Measurements from ENCODE around the gene ARHGEF3. TPM values are rescaled to one million over a fixed set of nuclear protein-coding genes. Genes with fewer than 3 reads are reported as not detected.

ARHGEF3 gene
- total RNA-seq, 1 donor from 2014 or later: 0.52 TPM

GRCh38 chr3:56706629-56707028 lies 95.1 kb downstream of the ARHGEF3 start:
- Histone ChIP-seq H4K20me1 (ENCODE audit: low read depth) (no peaks in the 10 kb centered on the region), H3K4me2 (no peak overlapping the region), H3K79me2 (ENCODE audit: low read depth) (no peaks in the 10 kb centered on the region), H3K27ac (no peak overlapping the region), H3K4me1 (no peaks in the 10 kb centered on the region), H3K9ac (no peak overlapping the region), H3K27me3 (no peaks in the 10 kb centered on the region), H3F3A (ENCODE audit: low read depth) (no peaks in the 10 kb centered on the region), H3K36me3 (no peaks in the 10 kb centered on the region), H3K4me3 (no peak overlapping the region), H3K9me3 (ENCODE audit: low read depth) (no peaks in the 10 kb centered on the region), H2AFZ (replicated peaks) (no peak overlapping the region)
- H3K36me3 Mint-ChIP-seq: no peaks in the 10 kb centered on the region
- no peak overlapping the region for H3K27ac Mint-ChIP-seq
- no peak for DNase-seq (ENCODE audit: low spot score)
- TF ChIP-seq EZH2phosphoT487 (IDR thresholded peaks at IDR 0.05) (no peak), EZH2 (IDR thresholded peaks at IDR 0.05) (no peak)
- TF ChIP-seq, protein P1, sequence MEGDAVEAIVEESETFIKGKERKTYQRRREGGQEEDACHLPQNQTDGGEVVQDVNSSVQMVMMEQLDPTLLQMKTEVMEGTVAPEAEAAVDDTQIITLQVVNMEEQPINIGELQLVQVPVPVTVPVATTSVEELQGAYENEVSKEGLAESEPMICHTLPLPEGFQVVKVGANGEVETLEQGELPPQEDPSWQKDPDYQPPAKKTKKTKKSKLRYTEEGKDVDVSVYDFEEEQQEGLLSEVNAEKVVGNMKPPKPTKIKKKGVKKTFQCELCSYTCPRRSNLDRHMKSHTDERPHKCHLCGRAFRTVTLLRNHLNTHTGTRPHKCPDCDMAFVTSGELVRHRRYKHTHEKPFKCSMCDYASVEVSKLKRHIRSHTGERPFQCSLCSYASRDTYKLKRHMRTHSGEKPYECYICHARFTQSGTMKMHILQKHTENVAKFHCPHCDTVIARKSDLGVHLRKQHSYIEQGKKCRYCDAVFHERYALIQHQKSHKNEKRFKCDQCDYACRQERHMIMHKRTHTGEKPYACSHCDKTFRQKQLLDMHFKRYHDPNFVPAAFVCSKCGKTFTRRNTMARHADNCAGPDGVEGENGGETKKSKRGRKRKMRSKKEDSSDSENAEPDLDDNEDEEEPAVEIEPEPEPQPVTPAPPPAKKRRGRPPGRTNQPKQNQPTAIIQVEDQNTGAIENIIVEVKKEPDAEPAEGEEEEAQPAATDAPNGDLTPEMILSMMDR (IDR thresholded peaks at IDR 0.05): no peak
- H3K9me3 Mint-ChIP-seq: peaks cover 5% of the 10 kb centered on the region
- no peaks in the 10 kb centered on the region for H3K4me1 Mint-ChIP-seq
- no peaks in the 10 kb centered on the region for H3K27me3 Mint-ChIP-seq (ENCODE audit: insufficient read depth, low read depth)
- H3K4me3 Mint-ChIP-seq: no peak overlapping the region

DNA sequence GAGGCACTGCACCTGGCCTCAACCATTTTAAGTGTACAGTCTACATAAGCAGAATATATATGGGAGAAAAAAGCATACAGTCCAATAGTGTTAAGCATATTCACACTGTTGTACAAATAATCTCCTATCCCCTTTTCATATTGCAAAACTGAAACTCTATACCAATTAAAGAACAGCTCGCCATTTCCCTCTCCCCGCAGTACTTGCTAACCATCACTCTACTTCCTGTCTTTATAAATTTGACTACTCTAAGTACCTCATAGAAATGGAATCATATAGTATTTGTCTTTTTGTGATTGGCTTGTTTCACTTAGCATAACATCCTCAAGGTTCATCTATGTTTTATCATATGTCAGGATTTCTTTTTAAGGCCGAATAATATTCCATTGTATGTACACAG lies 97.0 kb downstream of the ARHGEF3 start:
- Mint-ChIP-seq H3K27ac (no peak overlapping the region), H3K4me3 (no peak overlapping the region), H3K9me3 (peaks cover 5% of the 10 kb centered on the region), H3K4me1 (no peaks in the 10 kb centered on the region), H3K27me3 (ENCODE audit: insufficient read depth, low read depth) (no peaks in the 10 kb centered on the region), H3K36me3 (no peaks in the 10 kb centered on the region)
- H3K9me3 ChIP-seq (ENCODE audit: low read depth): no peaks in the 10 kb centered on the region
- no peak overlapping the region for H3K9ac ChIP-seq
- no peak for TF ChIP-seq EZH2phosphoT487 (IDR thresholded peaks at IDR 0.05)
- no peak overlapping the region for H3K4me2 ChIP-seq
- H3K4me3 ChIP-seq: no peak overlapping the region
- no peaks in the 10 kb centered on the region for H4K20me1 ChIP-seq (ENCODE audit: low read depth)
- no peaks in the 10 kb centered on the region for H3K79me2 ChIP-seq (ENCODE audit: low read depth)
- no peaks in the 10 kb centered on the region for H3K27me3 ChIP-seq
- no peaks in the 10 kb centered on the region for H3K36me3 ChIP-seq
- H3F3A ChIP-seq (ENCODE audit: low read depth): no peaks in the 10 kb centered on the region
- no peak overlapping the region for H2AFZ ChIP-seq (replicated peaks)
- no peak for DNase-seq (ENCODE audit: low spot score)
- H3K27ac ChIP-seq: no peak overlapping the region
- H3K4me1 ChIP-seq: no peaks in the 10 kb centered on the region

DNA sequence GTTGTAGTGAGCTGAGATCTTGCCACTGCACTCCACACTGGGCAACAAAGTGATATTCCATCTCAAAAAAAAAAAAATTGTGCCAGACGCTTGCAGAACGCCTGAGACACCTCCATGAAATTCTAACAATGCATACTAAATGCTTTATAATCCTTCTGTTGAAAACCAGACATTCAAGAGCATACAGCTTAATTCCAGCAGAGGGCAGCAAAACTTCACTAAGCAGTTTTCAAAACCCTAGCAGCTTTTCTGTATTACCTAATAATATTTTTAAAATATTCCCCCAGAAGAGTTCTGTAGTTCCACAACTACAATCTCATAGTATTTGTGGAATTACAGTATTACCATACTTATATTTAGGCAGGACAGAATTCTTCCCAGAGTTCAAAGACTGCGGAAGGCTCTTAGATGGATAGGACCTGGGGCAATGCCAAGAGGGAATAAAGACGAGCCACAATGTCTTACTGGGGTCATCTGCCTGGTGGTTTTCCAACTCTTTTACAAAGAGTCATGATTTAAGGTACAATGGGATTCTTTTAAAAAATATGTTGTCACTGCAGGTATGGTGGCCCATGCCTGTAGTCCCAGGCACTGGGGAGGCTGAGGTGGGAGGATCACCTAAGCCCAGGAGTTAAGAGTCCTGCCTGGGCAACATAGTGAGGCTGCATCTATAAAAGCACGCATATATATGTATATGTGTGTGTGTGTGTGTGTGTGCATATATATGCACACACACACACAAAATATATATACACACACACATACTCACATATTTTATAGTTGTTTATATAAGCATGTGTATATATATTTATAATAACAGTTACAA lies 99.0 kb downstream of the ARHGEF3 start:
- no peak overlapping the region for H3K4me3 Mint-ChIP-seq
- Histone ChIP-seq H3K79me2 (ENCODE audit: low read depth) (no peaks in the 10 kb centered on the region), H3K27ac (no peak overlapping the region), H3K36me3 (no peaks in the 10 kb centered on the region), H3K9me3 (ENCODE audit: low read depth) (no peaks in the 10 kb centered on the region), H3K4me3 (no peak overlapping the region), H3F3A (ENCODE audit: low read depth) (no peaks in the 10 kb centered on the region), H3K9ac (no peak overlapping the region), H3K27me3 (no peaks in the 10 kb centered on the region), H3K4me1 (no peaks in the 10 kb centered on the region), H4K20me1 (ENCODE audit: low read depth) (no peaks in the 10 kb centered on the region), H2AFZ (replicated peaks) (no peak overlapping the region), H3K4me2 (no peak overlapping the region)
- TF ChIP-seq EZH2phosphoT487 (IDR thresholded peaks at IDR 0.05): no peak
- TF ChIP-seq EZH2 (IDR thresholded peaks at IDR 0.05): no peak
- TF ChIP-seq, protein P1 (IDR thresholded peaks at IDR 0.05): peak; percentile 93
- H3K27ac Mint-ChIP-seq: no peak overlapping the region
- no peaks in the 10 kb centered on the region for H3K36me3 Mint-ChIP-seq
- H3K9me3 Mint-ChIP-seq: peaks cover 5% of the 10 kb centered on the region
- no peaks in the 10 kb centered on the region for H3K4me1 Mint-ChIP-seq
- H3K27me3 Mint-ChIP-seq (ENCODE audit: insufficient read depth, low read depth): no peaks in the 10 kb centered on the region
- DNase-seq (ENCODE audit: low spot score): peak; percentile 78

- no peaks in the 10 kb centered on the region for H3K9me3 ChIP-seq (ENCODE audit: low read depth)
- H3K4me3 ChIP-seq: no peak overlapping the region
- H3K79me2 ChIP-seq (ENCODE audit: low read depth): no peaks in the 10 kb centered on the region
- H3K4me1 ChIP-seq: no peaks in the 10 kb centered on the region
- Mint-ChIP-seq H3K9me3 (no peaks in the 10 kb centered on the region), H3K36me3 (no peaks in the 10 kb centered on the region), H3K4me1 (no peaks in the 10 kb centered on the region), H3K4me3 (no peak overlapping the region), H3K27ac (no peak overlapping the region), H3K27me3 (ENCODE audit: insufficient read depth, low read depth) (no peaks in the 10 kb centered on the region)
- no peaks in the 10 kb centered on the region for H3K36me3 ChIP-seq
- H3K4me2 ChIP-seq: no peak overlapping the region
- no peaks in the 10 kb centered on the region for H3K27me3 ChIP-seq
- no peaks in the 10 kb centered on the region for H3F3A ChIP-seq (ENCODE audit: low read depth)
- H3K27ac ChIP-seq: no peak overlapping the region
- no peaks in the 10 kb centered on the region for H4K20me1 ChIP-seq (ENCODE audit: low read depth)
- no peak for DNase-seq (ENCODE audit: low spot score)
- H2AFZ ChIP-seq (replicated peaks): no peak overlapping the region
- TF ChIP-seq EZH2 (IDR thresholded peaks at IDR 0.05): no peak
- TF ChIP-seq, protein P1 (IDR thresholded peaks at IDR 0.05): no peak
- no peak for TF ChIP-seq EZH2phosphoT487 (IDR thresholded peaks at IDR 0.05)
- no peak overlapping the region for H3K9ac ChIP-seq
Observed at GRCh38 chr3:56700151-56700550, 101.6 kb downstream of the ARHGEF3 start.

Data from neural progenitor cell (in vitro differentiated cells).